SJSA1 (cell line): ENCODE results near the gene POU2AF2. TPM values are rescaled to one million over a fixed set of nuclear protein-coding genes. Genes with fewer than 3 reads are reported as not detected.
"Not testable (repeated sequence)": the region's sequence is repeated elsewhere in the genome, so short reads cannot be mapped to it uniquely, and the experiment has no call there.

Experiments
- DNase-seq, 2 experiments: peaks; one replicate each; pipeline ENCODE4 v3.0.0-alpha.2; 2015 to 2020; ENCODE audit warnings: low spot score in 2 of 2, low read depth in 1 of 2
- H3K27ac ChIP-seq: fragments of 250-450 bp; sonication (Bioruptor Pico); 2 replicates; pipeline ENCODE4 v1.5.1; 2020; ENCODE audit warnings: mild to moderate bottlenecking, moderate library complexity
- H3K27me3 ChIP-seq: fragments of 250-450 bp; sonication (Bioruptor Pico); replicated peaks from 2 replicates; pipeline ENCODE4 v1.5.1; 2020; ENCODE audit warnings: mild to moderate bottlenecking, moderate library complexity
- H3K36me3 ChIP-seq: fragments of 250-450 bp; sonication (Bioruptor Pico); 2 replicates; pipeline ENCODE4 v1.5.1; 2020; ENCODE audit warnings: mild to moderate bottlenecking
- H3K4me1 ChIP-seq: fragments of 250-450 bp; sonication (Bioruptor Pico); replicated peaks from 2 replicates; pipeline ENCODE4 v1.6.1; 2021; ENCODE audit warnings: mild to moderate bottlenecking
- H3K4me3 ChIP-seq: fragments of 250-450 bp; sonication (Bioruptor Pico); 2 replicates; pipeline ENCODE4 v1.5.1; 2020; ENCODE audit warnings: mild to moderate bottlenecking
- H3K9me3 ChIP-seq: fragments of 250-450 bp; sonication (Bioruptor Pico); replicated peaks from 2 replicates; pipeline ENCODE4 v1.5.1; 2020; ENCODE audit warnings: mild to moderate bottlenecking
- total RNA-seq: library from RNA; depleted of rRNA; stranded (reverse); fragments of >200 nt; shearing (Covaris generic); gene quantifications from 2 replicates; pipeline ENCODE4 v1.2.3, GENCODE V29; 2014; rRNA removed

Gene POU2AF2
- total RNA-seq: not detected in 2 replicates

DNA sequence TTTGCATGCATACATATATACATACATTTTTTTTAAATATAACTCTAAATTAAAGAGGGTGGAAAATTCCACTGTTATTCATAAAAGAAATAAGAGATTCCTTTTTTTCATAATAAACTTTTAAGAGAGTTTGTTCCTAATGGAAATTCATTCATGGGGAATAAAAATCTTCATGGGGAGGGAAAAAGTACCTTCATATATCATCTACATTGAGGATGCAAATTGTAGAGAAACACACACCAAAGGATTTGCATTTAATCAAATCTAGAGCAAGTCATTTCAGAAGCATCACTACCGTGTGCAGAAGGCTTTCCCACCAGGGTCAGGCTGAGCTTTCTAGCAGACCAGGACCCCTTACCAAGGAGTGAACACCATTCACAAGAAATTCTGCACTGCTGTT is at the start of gene POU2AF2:
Gene POU2AF2, plus strand, starts transcription at position 301 of the 400 bp plus-strand sequence. CDS start 129 bp downstream, outside the sequence.
- no peaks in the 10 kb centered on the region for H3K9me3 ChIP-seq
- no peaks in the 10 kb centered on the region for H3K4me1 ChIP-seq
- H3K36me3 ChIP-seq: no peaks in the 10 kb centered on the region
- no peak within 1 kb of the TSS for H3K4me3 ChIP-seq
- H3K27ac ChIP-seq: no peak within 1 kb of the TSS
- H3K27me3 ChIP-seq: no peaks in the 10 kb centered on the region
- DNase-seq: no peak

DNA sequence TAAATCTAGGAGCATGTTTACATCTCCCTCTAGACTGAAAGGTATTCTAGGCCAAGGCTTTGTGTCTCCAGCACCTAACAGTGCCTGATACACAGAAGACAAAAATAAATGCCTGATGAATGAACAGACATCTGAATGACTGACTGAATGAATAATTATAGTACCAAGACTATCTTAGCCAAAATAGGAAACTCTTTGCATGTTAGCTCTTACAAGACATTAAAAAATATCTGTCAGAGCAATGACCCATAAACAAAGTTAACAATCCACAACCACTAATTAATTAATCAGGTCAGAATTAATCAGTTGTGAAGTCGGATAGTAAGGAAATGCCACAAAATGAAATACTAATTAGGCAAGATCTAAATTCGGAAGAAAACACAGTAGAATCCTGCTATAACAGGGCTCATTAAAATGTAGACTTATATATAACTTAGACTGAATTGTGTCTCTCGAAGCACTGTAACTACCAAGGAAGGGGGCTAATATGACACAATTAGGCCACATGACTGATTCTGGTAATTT is 45.5 kb upstream of the POU2AF2 start:
- Histone ChIP-seq H3K4me1 (no peaks in the 10 kb centered on the region), H3K27me3 (no peaks in the 10 kb centered on the region), H3K4me3 (no peak overlapping the region), H3K27ac (no peak overlapping the region), H3K9me3 (no peaks in the 10 kb centered on the region), H3K36me3 (no peaks in the 10 kb centered on the region)
- no peak for DNase-seq

DNA sequence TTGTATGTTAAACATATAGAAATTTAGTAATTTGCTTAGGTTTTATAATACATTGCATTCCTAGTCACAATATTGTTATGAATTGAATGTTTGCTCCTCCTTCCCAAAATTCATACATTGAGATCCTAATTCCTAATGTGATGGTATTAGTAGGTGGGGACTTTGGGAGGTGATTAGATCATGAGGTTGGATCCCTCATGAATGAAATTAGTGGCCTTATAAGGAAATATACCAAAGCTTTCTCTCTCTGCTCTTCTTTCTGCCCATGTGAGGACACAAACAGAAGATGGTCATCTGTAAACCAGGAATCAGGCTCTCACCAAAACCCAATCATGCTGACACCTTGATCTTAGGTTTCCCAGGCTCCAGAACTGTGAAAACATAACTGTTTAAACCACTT is 41.3 kb upstream of the POU2AF2 start:
- DNase-seq: no peak
- Histone ChIP-seq H3K9me3 (no peaks in the 10 kb centered on the region), H3K4me1 (peaks cover 18% of the 10 kb centered on the region), H3K27me3 (no peaks in the 10 kb centered on the region), H3K27ac (no peak overlapping the region), H3K4me3 (no peak overlapping the region), H3K36me3 (no peaks in the 10 kb centered on the region)

DNA sequence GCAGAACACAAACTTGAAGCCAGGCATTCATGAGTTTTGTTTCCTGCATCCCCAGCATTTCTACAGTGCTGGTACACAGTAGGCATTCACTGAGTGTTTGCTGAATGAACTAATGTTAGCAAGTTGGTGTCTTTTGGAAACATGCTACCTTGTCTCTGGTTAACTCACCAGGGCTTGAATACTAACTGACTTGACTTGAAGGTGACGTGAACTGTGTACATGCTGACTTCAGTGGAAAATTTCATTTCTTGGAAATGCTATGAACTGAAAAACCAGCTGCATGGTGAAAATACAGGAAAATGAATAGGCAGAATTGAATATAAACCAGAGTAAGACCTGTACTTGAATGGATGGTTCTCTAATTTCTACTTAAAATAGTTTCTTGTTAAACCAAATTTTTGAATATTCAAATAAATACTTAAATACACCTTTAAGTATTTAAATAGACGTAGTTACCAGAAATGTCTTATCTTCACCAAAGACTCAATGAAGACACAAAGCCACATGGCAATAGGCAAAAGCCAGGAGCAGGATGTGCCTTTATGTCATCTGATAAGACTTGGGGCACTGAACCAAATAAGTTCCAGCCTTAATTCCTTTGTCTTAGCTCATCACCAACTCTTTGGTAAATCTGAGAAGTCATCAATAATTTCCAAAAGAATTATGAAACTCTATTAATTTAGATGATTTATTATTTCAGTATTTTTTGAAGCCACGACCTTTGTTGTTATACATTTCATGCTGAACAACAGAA is 39.7 kb upstream of the POU2AF2 start:
- Histone ChIP-seq H3K36me3 (no peaks in the 10 kb centered on the region), H3K9me3 (no peaks in the 10 kb centered on the region), H3K27me3 (no peaks in the 10 kb centered on the region), H3K27ac (peak overlapping the region; percentile 39; the same call in 1 of the 2 replicates), H3K4me3 (no peak overlapping the region), H3K4me1 (peaks cover 18% of the 10 kb centered on the region)
- no peak for DNase-seq

DNA sequence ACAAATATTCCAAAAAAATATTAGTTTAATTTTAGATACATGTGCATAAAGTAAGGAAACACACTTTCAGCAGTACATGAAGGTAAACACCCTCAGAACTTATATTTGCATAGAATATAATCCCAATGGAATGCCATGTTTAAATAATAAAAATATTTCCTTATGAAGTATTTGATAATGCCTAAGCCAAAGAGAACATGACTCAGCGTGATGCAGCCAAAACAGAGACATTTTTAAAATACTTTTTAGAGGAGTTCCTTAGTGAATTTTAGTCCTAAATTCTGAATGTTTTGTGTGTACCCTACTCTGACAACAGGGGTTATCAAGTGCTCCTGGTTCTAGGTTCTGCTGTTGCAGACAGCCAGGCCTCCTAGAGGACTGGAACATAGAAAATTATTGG is 39.1 kb upstream of the POU2AF2 start:
- Histone ChIP-seq H3K27me3 (no peaks in the 10 kb centered on the region), H3K36me3 (no peaks in the 10 kb centered on the region), H3K27ac (peak overlapping the region; percentile 39), H3K4me3 (no peak overlapping the region), H3K9me3 (no peaks in the 10 kb centered on the region), H3K4me1 (peaks cover 18% of the 10 kb centered on the region)
- DNase-seq: peak in 1 of 2 experiments; percentile 28

DNA sequence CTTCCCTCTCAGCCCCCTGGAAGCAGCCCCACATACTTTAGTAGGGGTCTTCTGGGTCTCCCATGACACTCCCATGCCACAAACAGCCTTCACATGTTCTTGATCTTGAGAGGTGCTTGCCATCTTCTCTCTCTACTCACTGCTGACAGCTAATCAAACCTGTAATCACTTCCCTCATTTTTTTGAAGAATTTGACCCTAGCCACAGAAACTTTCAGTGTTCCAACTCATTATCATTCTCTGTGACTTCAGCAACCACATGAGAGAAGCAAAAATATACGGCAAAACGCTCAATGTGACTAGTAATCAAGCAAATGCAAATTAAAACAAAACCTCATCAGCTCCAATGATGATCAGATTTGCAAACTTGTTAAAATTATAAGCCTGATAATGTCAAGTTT is 38.3 kb upstream of the POU2AF2 start:
- H3K27ac ChIP-seq: peak overlapping the region; percentile 39
- DNase-seq: no peak
- no peaks in the 10 kb centered on the region for H3K9me3 ChIP-seq

DNA sequence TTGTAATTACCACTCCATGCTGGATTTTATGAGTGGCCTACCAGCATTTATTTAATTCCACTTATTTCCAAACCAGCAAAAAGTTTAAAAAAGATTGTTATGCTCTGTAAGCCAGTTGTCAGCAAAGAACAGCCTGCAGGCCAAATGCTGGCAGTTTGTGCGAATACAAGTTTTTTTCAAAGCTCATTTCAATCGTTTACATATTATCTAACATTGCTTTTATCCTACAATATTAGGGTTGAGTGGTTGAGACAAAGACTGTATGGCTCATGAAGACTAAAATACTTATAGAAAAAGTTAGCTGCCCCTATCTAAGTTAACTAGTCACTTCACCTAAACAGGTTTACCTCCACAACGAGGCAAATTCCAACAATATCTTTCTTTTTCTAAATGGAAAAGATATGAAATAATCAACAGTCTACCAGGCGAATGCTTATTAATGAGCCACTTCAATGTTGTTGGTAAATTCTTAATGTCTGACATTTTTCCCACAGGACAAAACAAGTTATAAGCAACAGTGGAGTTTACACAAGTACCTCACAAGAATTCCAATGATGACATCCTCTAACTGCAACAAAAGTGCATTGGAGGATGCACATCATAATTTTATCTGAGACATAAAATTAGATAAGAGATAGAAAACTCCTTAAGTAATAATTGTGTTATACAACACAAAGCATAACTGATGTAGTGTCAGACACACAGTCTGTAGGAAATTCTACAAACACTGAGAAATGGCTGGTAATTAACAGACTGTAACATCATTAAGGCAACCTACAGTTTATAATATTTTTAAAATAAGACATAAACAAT is 35.8 kb upstream of the POU2AF2 start:
- Histone ChIP-seq H3K27me3 (no peaks in the 10 kb centered on the region), H3K36me3 (no peaks in the 10 kb centered on the region), H3K4me1 (peaks cover 18% of the 10 kb centered on the region), H3K27ac (no peak overlapping the region), H3K4me3 (no peak overlapping the region), H3K9me3 (no peaks in the 10 kb centered on the region)
- no peak for DNase-seq

More for the DNA sequence above, 38.3 kb upstream of the POU2AF2 start:
- Histone ChIP-seq H3K4me3 (no peak overlapping the region), H3K27me3 (no peaks in the 10 kb centered on the region), H3K4me1 (peaks cover 18% of the 10 kb centered on the region), H3K36me3 (no peaks in the 10 kb centered on the region)

- no peaks in the 10 kb centered on the region for H3K4me1 ChIP-seq
- no peak overlapping the region for H3K4me3 ChIP-seq
- no peaks in the 10 kb centered on the region for H3K27me3 ChIP-seq
- no peak for DNase-seq
- H3K9me3 ChIP-seq: no peaks in the 10 kb centered on the region
- no peaks in the 10 kb centered on the region for H3K36me3 ChIP-seq
- H3K27ac ChIP-seq: no peak overlapping the region
These were observed 32.3 kb upstream of the POU2AF2 start for GRCh38 chr11:111213256-111213655.

GRCh38 chr11:111220721-111221120 is 24.8 kb upstream of the POU2AF2 start:
- Histone ChIP-seq H3K4me1 (no peaks in the 10 kb centered on the region), H3K4me3 (no peak overlapping the region), H3K9me3 (no peaks in the 10 kb centered on the region), H3K27ac (no peak overlapping the region), H3K27me3 (no peaks in the 10 kb centered on the region), H3K36me3 (no peaks in the 10 kb centered on the region)
- DNase-seq: no peak

GRCh38 chr11:111221208-111221607 is 24.3 kb upstream of the POU2AF2 start:
- H3K27ac ChIP-seq: no peak overlapping the region
- H3K9me3 ChIP-seq: no peaks in the 10 kb centered on the region
- H3K36me3 ChIP-seq: no peaks in the 10 kb centered on the region
- H3K27me3 ChIP-seq: no peaks in the 10 kb centered on the region
- no peak overlapping the region for H3K4me3 ChIP-seq
- no peak for DNase-seq
- H3K4me1 ChIP-seq: no peaks in the 10 kb centered on the region

DNA sequence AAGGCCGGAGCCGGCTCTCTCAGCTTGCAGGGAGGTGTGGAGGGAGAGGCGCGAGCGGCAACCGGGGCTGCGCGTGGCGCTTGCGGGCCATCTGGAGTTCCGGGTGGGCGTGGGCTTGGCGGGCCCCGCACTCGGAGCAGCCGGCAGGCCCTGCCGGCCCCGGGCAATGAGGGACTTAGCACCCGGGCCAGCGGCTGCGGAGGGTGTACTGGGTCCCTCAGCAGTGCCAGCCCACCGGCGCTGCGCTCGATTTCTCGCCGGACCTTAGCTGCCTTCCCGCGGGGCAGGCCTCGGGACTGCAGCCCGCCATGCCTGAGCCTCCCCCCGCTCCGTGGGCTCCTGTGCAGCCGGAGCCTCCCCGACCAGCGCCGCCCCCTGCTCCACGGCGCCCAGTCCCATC is 23.6 kb upstream of the POU2AF2 start:
- H3K36me3 ChIP-seq, H3K9me3 ChIP-seq, H3K27ac ChIP-seq, H3K4me3 ChIP-seq, H3K4me1 ChIP-seq, DNase-seq, H3K27me3 ChIP-seq: not testable (repeated sequence)

- not testable (repeated sequence) for DNase-seq, H3K36me3 ChIP-seq, H3K9me3 ChIP-seq, H3K27me3 ChIP-seq, H3K27ac ChIP-seq, H3K4me1 ChIP-seq, H3K4me3 ChIP-seq
These were observed 22.6 kb upstream of the POU2AF2 start for GRCh38 chr11:111222821-111223455.

GRCh38 chr11:111225881-111226280 is 19.6 kb upstream of the POU2AF2 start:
- DNase-seq: no peak
- no peaks in the 10 kb centered on the region for H3K9me3 ChIP-seq
- H3K4me1 ChIP-seq: no peaks in the 10 kb centered on the region
- H3K27me3 ChIP-seq: no peaks in the 10 kb centered on the region
- H3K27ac ChIP-seq: no peak overlapping the region
- no peaks in the 10 kb centered on the region for H3K36me3 ChIP-seq
- H3K4me3 ChIP-seq: no peak overlapping the region

DNA sequence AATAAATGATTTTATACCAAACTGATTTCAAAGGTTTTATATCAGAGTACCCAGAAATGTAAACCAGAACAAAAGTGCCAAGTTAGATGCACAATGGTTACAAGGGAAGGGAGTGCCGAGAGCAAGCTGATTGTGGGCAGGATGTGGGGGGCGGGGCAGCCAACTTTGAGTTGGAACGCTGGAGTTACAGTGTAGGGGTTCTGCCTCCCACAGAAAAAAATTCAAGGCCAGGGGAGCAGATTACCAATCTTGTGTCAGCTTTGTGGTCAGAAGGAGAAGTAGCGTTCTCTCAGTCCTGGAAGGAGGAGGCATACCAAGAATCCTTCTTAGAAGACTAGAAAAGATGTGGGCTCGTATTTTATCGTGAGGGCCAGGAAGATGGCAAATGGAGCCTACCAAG is 15.9 kb upstream of the POU2AF2 start:
- no peak for DNase-seq

More for the DNA sequence above, 15.9 kb upstream of the POU2AF2 start:
- H3K27me3 ChIP-seq: no peaks in the 10 kb centered on the region
- H3K4me1 ChIP-seq: no peaks in the 10 kb centered on the region
- no peaks in the 10 kb centered on the region for H3K36me3 ChIP-seq
- H3K4me3 ChIP-seq: no peak overlapping the region
- no peak overlapping the region for H3K27ac ChIP-seq
- H3K9me3 ChIP-seq: no peaks in the 10 kb centered on the region
